ENCODE results near the gene IDE.

- TF ChIP-seq EZH2 (IDR thresholded peaks at IDR 0.05; ENCODE audit: insufficient read depth, poor library complexity, severe bottlenecking) (no peak), EZH2phosphoT487 (IDR thresholded peaks at IDR 0.05; ENCODE audit: insufficient read depth, low read depth) (no peak)
These were observed 139.5 kb downstream of the IDE start for GRCh38 chr10:92434385-92434784.

All from GM23248 (cell line).